Measurements from ENCODE around the gene TRAF3IP3. TPM values are rescaled to one million over a fixed set of nuclear protein-coding genes. Genes with fewer than 3 reads are reported as not detected.

TRAF3IP3 gene
- total RNA-seq, 4 donors from 2014 or later, result 1.6 to 3.1 (median 2.0) TPM; not detected in 1

- peaks cover 46% of the 10 kb centered on the region for H3K4me1 ChIP-seq
These were observed 49.5 kb downstream of the TRAF3IP3 start for GRCh38 chr1:209805341-209805781.

GRCh38 chr1:209805875-209806760, 50.3 kb downstream of the TRAF3IP3 start, which contains the start of gene IRF6:
Gene IRF6 (minus strand): TSS chr1:209806142. CDS start chr1:209801413, 4,729 bp downstream.
- TF ChIP-seq EP300 (IDR thresholded peaks at IDR 0.05) (no peak), POLR2AphosphoS5 (IDR thresholded peaks at IDR 0.05) (peak in 1 of 3 donors; percentile 67), POLR2A (IDR thresholded peaks at IDR 0.05) (peak in 1 of 2 donors; percentile 66), CTCF (IDR thresholded peaks at IDR 0.05) (no peak)
- peaks cover 40% of the 10 kb centered on the region for H3K4me1 ChIP-seq
- 4% methylated on average over 36 of the region's 46 CpGs for WGBS
- peak within 1 kb of the TSS; percentile 64 for H3K4me3 ChIP-seq
- H3K9me3 ChIP-seq, result no peaks in the 10 kb centered on the region
- no peaks in the 10 kb centered on the region for H3K27me3 ChIP-seq
- no peaks in the 10 kb centered on the region for H3K36me3 ChIP-seq
- DNase-seq (ENCODE audit: low spot score in 2 of 2), result peak; percentile 90 to 91
- H3K27ac ChIP-seq, result peak within 1 kb of the TSS; percentile 95

More at GRCh38 chr1:209805341-209805781, 49.5 kb downstream of the TRAF3IP3 start:
- no peaks in the 10 kb centered on the region for H3K9me3 ChIP-seq
- WGBS, result 39% methylated on average over 6 of the region's 19 CpGs
- peak overlapping the region; percentile 95 for H3K27ac ChIP-seq
- H3K36me3 ChIP-seq, result no peaks in the 10 kb centered on the region
- H3K27me3 ChIP-seq, result no peaks in the 10 kb centered on the region
- no peak for DNase-seq (ENCODE audit: low spot score in 2 of 2)
- TF ChIP-seq POLR2A (IDR thresholded peaks at IDR 0.05), result no peak
- no peak for TF ChIP-seq POLR2AphosphoS5 (IDR thresholded peaks at IDR 0.05)
- no peak for TF ChIP-seq EP300 (IDR thresholded peaks at IDR 0.05)
- no peak for TF ChIP-seq CTCF (IDR thresholded peaks at IDR 0.05)
- H3K4me3 ChIP-seq, result peak overlapping the region; percentile 64

- TF ChIP-seq EP300 (IDR thresholded peaks at IDR 0.05) (no peak), POLR2A (IDR thresholded peaks at IDR 0.05) (no peak), CTCF (IDR thresholded peaks at IDR 0.05) (no peak), POLR2AphosphoS5 (IDR thresholded peaks at IDR 0.05) (no peak)
- Histone ChIP-seq H3K9me3 (no peaks in the 10 kb centered on the region), H3K4me1 (peaks cover 27% of the 10 kb centered on the region), H3K4me3 (no peak overlapping the region), H3K36me3 (no peaks in the 10 kb centered on the region), H3K27me3 (no peaks in the 10 kb centered on the region), H3K27ac (no peak overlapping the region)
- WGBS, result 74% methylated on average over 4 of the region's 4 CpGs
- DNase-seq (ENCODE audit: low spot score in 2 of 2), result no peak
These were observed 51.7 kb downstream of the TRAF3IP3 start for GRCh38 chr1:209807509-209807908.

DNA sequence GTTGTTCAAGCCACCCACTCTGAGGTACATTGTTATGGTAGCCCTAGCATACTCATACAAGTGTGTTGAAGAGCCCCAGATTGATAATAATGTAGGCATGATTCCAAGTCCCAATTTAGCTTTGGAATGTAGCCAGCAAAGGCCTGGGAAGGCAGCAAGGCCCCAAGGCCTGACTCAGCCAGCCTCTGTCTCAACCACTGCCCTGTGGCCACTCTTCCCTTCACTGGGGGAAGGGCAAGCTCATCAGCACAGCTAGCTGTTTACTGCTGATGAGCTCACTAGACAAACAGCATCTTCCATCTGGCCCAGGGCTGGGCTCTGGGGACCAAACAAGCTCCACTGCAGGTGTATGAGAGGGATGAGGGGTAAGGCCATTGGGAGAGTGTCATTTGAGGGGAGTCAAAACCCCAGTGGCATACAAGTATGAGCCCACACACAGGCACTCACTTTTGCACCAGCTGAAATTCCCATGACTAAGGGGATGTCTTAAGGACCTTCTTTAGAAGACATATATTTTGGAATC, 52.3 kb downstream of the TRAF3IP3 start:
- peaks cover 21% of the 10 kb centered on the region for H3K4me1 ChIP-seq
- no peak overlapping the region for H3K27ac ChIP-seq
- DNase-seq (ENCODE audit: low spot score in 2 of 2), result no peak
- H3K27me3 ChIP-seq, result no peaks in the 10 kb centered on the region
- H3K9me3 ChIP-seq, result no peaks in the 10 kb centered on the region
- TF ChIP-seq POLR2A (IDR thresholded peaks at IDR 0.05), result no peak
- no peak for TF ChIP-seq POLR2AphosphoS5 (IDR thresholded peaks at IDR 0.05)
- no peak for TF ChIP-seq CTCF (IDR thresholded peaks at IDR 0.05)
- TF ChIP-seq EP300 (IDR thresholded peaks at IDR 0.05), result no peak
- H3K36me3 ChIP-seq, result no peaks in the 10 kb centered on the region
- H3K4me3 ChIP-seq, result no peak overlapping the region

DNA sequence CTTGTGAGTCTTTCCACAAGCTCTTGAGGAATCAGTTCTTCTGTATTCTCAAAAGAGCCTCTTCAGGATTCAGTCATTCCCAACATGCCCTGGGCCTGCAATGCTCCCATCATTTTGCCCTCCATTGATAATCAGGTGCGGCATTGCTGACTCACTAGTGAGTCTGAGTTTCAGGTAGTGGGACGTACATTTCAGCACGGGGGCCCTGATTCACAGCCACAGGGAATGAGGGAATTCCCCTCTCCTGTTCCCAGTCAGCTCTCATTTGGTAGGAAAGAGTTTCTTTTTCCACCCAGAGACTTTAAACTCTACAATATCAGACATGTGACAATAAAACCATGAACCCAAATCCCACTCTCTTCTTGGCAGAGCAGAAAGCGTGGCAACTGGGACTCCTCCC, 53.8 kb downstream of the TRAF3IP3 start:
- no peak for DNase-seq (ENCODE audit: low spot score in 2 of 2)
- peaks cover 21% of the 10 kb centered on the region for H3K4me1 ChIP-seq
- H3K27ac ChIP-seq, result no peak overlapping the region

More for the DNA sequence above, 53.8 kb downstream of the TRAF3IP3 start:
- WGBS, result 69% methylated on average over 3 of the region's 4 CpGs
- H3K36me3 ChIP-seq, result no peaks in the 10 kb centered on the region
- TF ChIP-seq CTCF (IDR thresholded peaks at IDR 0.05) (no peak), POLR2A (IDR thresholded peaks at IDR 0.05) (no peak), EP300 (IDR thresholded peaks at IDR 0.05) (no peak), POLR2AphosphoS5 (IDR thresholded peaks at IDR 0.05) (no peak)
- H3K9me3 ChIP-seq, result no peaks in the 10 kb centered on the region
- H3K4me3 ChIP-seq, result no peak overlapping the region
- H3K27me3 ChIP-seq, result no peaks in the 10 kb centered on the region
